ENCODE results near the gene RNF115.

Gene RNF115

GRCh38 chr1:145696630-145696960, 127.3 kb downstream of the RNF115 start:
- DNase-seq = no peak

- no peak for DNase-seq
Measured at GRCh38 chr1:145695821-145696629, 127.9 kb downstream of the RNF115 start.

DNA sequence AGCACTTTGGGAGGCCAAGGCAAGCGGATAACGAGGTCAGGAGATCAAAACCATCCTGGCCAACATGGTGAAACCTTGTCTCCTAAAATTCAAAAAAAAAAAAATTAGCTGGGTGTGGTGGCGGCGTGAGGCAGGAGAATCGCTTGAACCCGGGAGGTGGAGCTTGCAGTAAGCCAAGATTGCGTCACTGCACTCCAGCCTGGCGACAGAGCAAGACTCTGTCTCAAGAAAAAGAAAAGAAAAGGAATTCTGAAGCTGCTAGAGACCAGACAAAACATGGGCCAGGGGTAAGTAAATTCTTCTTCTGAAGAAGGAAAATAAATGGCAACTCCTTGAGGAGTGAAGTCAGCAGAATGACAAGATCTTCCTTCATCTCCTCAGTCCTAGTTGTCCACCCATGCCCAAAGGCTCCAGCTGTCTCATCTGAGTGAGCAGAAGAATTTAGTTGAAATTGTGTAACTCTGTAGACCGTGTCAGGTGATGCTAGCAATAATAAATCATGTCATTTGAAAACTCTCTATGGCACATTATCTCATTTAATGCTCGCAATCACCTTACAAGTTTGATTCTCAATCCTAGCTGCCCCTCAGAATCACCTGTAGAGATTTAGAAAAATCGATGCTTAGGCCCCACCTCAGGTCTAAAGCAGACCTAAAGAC, 131.0 kb downstream of the RNF115 start:
- DNase-seq = no peak

DNA sequence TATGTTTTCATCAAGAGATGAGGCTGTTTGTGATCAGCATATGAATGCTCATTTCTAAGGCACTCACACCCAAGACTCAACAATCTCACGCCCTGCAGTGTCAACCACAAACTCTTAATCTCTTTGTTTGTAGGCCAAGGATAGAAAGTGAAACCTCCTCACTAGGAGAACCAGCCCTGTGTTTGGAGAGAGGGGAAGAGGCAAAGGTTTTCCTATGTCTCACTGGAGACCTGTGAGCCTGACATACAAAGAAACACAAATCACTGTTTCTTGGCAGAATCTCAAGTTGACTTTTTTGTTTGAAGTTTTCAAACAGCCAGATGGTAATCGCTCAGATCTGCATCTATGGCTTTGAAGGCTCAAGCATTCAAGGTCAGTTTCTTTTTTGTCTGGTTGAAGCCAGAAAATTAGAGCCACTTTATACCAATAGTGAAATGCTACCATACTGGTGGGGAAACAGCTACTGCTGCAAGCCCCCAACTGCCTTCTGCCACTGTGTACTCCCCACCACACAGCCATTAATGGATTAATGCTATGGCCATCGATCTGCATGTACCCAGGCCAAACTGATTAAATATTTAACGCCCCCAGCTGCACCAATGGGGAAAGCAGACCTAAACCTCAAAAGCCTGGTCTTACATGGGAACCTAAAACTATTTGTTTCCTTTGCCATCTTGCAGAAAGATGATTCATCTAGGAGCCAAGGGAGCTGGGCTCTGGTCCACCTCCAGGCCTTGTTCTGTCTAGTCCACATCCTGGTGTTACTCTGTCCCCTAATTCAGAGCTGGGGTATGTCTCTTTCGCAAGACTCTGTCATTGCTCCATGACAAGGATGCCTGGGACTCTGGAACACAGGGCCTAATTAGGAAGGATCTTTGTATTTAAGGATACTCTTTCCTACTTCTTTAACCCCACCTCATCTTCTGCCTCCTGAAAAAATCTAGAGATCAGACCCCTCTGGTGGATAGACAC, 133.0 kb downstream of the RNF115 start:
- peak; percentile 85 for DNase-seq

GRCh38 chr1:145689922-145690321, 134.0 kb downstream of the RNF115 start:
- DNase-seq = no peak

- DNase-seq = no peak
Measured at GRCh38 chr1:145688924-145689323, 135.0 kb downstream of the RNF115 start.

All from fibroblast of skin of back (primary cell).